ENCODE data around the gene UBAP1.

The UBAP1 gene

GRCh38 chr9:34250721-34251120 is 71.9 kb downstream of the UBAP1 start:
- no peak for DNase-seq (ENCODE audit: low read depth in 1 of 2, low spot score in 1 of 2)
- TF ChIP-seq SPI1 (IDR thresholded peaks at IDR 0.05; ENCODE audit: borderline replicate concordance, low read depth) (no peak), POLR2AphosphoS5 (IDR thresholded peaks at IDR 0.05; ENCODE audit: low read depth) (no peak), GABPA (IDR thresholded peaks at IDR 0.05; ENCODE audit: low read depth) (no peak), REST (IDR thresholded peaks at IDR 0.05; ENCODE audit: insufficient replicate concordance, low read depth) (no peak)
- TF ChIP-seq, protein P1, sequence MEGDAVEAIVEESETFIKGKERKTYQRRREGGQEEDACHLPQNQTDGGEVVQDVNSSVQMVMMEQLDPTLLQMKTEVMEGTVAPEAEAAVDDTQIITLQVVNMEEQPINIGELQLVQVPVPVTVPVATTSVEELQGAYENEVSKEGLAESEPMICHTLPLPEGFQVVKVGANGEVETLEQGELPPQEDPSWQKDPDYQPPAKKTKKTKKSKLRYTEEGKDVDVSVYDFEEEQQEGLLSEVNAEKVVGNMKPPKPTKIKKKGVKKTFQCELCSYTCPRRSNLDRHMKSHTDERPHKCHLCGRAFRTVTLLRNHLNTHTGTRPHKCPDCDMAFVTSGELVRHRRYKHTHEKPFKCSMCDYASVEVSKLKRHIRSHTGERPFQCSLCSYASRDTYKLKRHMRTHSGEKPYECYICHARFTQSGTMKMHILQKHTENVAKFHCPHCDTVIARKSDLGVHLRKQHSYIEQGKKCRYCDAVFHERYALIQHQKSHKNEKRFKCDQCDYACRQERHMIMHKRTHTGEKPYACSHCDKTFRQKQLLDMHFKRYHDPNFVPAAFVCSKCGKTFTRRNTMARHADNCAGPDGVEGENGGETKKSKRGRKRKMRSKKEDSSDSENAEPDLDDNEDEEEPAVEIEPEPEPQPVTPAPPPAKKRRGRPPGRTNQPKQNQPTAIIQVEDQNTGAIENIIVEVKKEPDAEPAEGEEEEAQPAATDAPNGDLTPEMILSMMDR (IDR thresholded peaks at IDR 0.05; ENCODE audit: insufficient read depth, low read length), result no peak
- no peaks in the 10 kb centered on the region for H3K27me3 ChIP-seq (ENCODE audit: insufficient read depth, poor library complexity, severe bottlenecking)
- H3K27ac ChIP-seq (replicated peaks), result no peak overlapping the region
- H3K4me3 ChIP-seq (replicated peaks; ENCODE audit: insufficient read depth, low read length), result no peak overlapping the region

- H3K4me3 ChIP-seq (replicated peaks; ENCODE audit: insufficient read depth, low read length), result no peak overlapping the region
- no peak for DNase-seq (ENCODE audit: low read depth in 1 of 2, low spot score in 1 of 2)
- H3K27me3 ChIP-seq (ENCODE audit: insufficient read depth, poor library complexity, severe bottlenecking), result no peaks in the 10 kb centered on the region
- TF ChIP-seq REST (IDR thresholded peaks at IDR 0.05; ENCODE audit: insufficient replicate concordance, low read depth), result no peak
- TF ChIP-seq GABPA (IDR thresholded peaks at IDR 0.05; ENCODE audit: low read depth), result no peak
- TF ChIP-seq, protein P1 (IDR thresholded peaks at IDR 0.05; ENCODE audit: insufficient read depth, low read length), result no peak
- TF ChIP-seq SPI1 (IDR thresholded peaks at IDR 0.05; ENCODE audit: borderline replicate concordance, low read depth), result no peak
- no peak for TF ChIP-seq POLR2AphosphoS5 (IDR thresholded peaks at IDR 0.05; ENCODE audit: low read depth)
- H3K27ac ChIP-seq (replicated peaks), result no peak overlapping the region
These were observed 73.2 kb downstream of the UBAP1 start for GRCh38 chr9:34252016-34252415.

DNA sequence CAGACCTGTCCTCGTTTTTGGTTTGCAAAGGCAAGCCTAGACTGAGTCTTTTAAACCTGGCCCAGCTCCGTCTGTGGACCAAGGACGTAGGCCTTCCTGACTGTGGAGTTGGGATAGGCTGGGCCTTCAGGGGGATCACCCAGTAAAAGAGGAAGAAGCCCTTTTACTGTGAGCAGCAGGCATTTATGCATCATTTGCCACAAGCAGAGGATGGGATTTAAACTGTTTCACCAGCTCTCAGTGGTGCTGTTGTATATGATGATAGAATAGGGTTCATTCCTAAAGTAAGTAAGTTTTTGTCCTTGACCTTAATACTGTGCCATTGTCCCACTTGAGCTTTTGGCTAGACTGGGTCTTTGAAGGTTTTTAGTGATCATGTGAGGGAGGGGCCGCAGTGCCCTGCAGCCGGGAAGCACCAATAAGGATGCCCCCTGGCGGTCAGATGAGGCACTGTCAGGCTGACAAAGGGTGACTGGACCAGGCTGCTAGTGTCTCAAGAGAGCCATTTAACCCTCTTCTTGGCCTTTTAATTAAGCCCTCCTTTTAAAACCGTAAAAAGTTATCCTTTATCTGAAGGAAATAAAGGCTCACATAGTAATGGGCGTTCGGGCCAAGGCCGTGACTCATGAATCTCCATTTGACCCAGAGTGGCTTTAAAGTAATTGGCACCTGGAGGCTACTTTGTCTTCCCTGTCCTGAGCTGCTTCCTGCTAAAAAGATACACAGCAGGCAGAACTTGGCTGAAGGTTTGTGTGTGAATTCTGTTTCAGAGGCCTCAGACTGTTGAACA is 74.0 kb downstream of the UBAP1 start:
- no peak overlapping the region for H3K4me3 ChIP-seq (replicated peaks; ENCODE audit: insufficient read depth, low read length)
- H3K27me3 ChIP-seq (ENCODE audit: insufficient read depth, poor library complexity, severe bottlenecking), result no peaks in the 10 kb centered on the region
- TF ChIP-seq REST (IDR thresholded peaks at IDR 0.05; ENCODE audit: insufficient replicate concordance, low read depth) (no peak), POLR2AphosphoS5 (IDR thresholded peaks at IDR 0.05; ENCODE audit: low read depth) (no peak), GABPA (IDR thresholded peaks at IDR 0.05; ENCODE audit: low read depth) (no peak), SPI1 (IDR thresholded peaks at IDR 0.05; ENCODE audit: borderline replicate concordance, low read depth) (no peak)
- TF ChIP-seq, protein P1 (IDR thresholded peaks at IDR 0.05; ENCODE audit: insufficient read depth, low read length), result peak; percentile 93
- DNase-seq (ENCODE audit: low read depth in 1 of 2, low spot score in 1 of 2), result peak; percentile 47 to 69
- no peak overlapping the region for H3K27ac ChIP-seq (replicated peaks)
